ENCODE results near the gene CREG2.

GRCh38 chr2:101356521-101356920 lies 30.8 kb downstream of the CREG2 start:
- no peak for TF ChIP-seq CTCF (IDR thresholded peaks at IDR 0.05)
- TF ChIP-seq POLR2AphosphoS5 (IDR thresholded peaks at IDR 0.05; ENCODE audit: low read depth, low read length) = no peak
- TF ChIP-seq TCF7L2 (IDR thresholded peaks at IDR 0.05; ENCODE audit: low read depth, low read length) = no peak
